Stimulated activated CD4-positive, alpha-beta T cell treated with anti-CD3 and anti-CD28 coated beads, TNF-alpha, amount 100 ng/mL, for 4 hours (primary cell): ENCODE results near the gene OR4N2.
"Not testable (repeated sequence)": the region's sequence is repeated elsewhere in the genome, so short reads cannot be mapped to it uniquely, and the experiment has no call there.

Experiments used
- DNase-seq, 3 experiments: peaks; one replicate each; pipeline ENCODE4 v3.0.0-alpha.2; 2020; ENCODE audit warnings: low read depth in 3 of 3

The OR4N2 gene, protein sequence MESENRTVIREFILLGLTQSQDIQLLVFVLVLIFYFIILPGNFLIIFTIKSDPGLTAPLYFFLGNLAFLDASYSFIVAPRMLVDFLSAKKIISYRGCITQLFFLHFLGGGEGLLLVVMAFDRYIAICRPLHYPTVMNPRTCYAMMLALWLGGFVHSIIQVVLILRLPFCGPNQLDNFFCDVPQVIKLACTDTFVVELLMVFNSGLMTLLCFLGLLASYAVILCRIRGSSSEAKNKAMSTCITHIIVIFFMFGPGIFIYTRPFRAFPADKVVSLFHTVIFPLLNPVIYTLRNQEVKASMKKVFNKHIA

DNA sequence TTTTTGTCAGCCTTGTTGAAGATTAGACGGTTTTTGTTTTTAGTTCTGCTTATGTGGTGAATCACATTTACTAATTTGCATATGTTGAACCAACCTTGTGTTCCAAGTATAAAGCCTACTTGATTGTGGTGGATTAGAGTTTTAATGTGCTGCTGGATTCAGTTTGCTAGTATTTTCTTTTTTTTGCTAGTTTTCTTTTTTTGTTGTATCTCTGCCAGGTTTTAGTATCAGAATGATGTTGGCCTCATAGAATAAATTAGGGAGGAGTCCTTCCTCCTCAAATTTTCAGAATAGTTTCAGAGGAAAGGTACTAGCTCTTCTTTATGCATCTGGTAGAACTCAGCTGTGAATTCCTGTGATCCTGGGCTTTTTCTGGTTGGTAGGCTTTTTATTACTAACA lies at the start of gene OR4N2:
Gene OR4N2 (plus strand): TSS at position 301 of the 400 bp plus-strand sequence. CDS start 23,679 bp downstream, outside the sequence.
- not testable (repeated sequence) for DNase-seq

GRCh38 chr14:19754172-19754571 lies 49.4 kb upstream of the OR4N2 start:
- no peak for DNase-seq

GRCh38 chr14:19771491-19771890 lies 32.1 kb upstream of the OR4N2 start:
- not testable (repeated sequence) for DNase-seq

DNA sequence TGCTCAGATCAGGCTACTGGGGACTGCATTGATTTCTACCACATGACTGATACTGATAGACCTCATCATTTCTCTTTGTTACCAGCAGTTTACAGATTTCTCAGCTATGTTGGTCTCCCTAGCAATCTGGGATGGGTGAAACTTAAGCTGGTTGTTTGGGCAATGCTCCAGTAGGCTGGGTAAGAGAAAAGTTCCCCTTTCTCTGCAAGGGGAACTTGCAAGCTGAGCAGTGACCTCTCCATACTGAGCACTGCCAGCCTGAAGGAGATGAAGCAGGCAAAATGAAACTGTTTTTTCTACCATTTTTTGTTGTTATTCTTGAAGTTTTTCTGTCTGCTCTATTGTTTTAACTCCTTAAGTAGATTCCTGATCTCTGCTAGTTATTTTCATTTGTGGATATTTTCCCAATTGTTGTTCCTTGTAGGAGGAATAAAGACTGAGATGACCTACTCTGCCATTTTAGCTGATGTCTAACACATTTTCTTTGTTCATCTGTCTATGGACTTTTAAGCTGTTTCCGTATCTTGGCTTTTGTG lies 31.6 kb upstream of the OR4N2 start:
- DNase-seq = no peak

GRCh38 chr14:19772454-19772853 lies 31.1 kb upstream of the OR4N2 start:
- DNase-seq = not testable (repeated sequence)

DNA sequence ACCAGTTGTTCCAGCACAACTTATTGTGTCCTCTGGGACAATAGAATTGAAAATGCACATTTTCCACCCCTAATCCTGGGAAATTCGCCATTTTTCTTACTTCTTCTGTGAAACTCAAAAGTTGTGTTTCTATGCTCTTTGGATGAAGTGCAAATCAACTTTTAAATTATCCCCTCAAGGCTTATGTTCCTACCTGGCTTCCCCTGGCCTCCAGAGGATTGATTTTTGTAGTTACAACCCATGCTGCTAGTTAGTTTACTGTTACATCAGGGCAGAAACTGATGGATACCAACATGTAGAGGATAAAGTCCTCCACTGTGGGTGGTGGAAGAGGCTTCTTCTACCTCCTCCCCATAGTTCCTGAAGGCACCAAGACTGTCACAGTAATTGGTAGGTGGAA lies 30.4 kb upstream of the OR4N2 start, which contains the start of gene OR4M1:
Gene OR4M1 (plus strand): TSS at position 301 of the 400 bp plus-strand sequence. CDS start 6,819 bp downstream, outside the sequence.
- DNase-seq = not testable (repeated sequence)

DNA sequence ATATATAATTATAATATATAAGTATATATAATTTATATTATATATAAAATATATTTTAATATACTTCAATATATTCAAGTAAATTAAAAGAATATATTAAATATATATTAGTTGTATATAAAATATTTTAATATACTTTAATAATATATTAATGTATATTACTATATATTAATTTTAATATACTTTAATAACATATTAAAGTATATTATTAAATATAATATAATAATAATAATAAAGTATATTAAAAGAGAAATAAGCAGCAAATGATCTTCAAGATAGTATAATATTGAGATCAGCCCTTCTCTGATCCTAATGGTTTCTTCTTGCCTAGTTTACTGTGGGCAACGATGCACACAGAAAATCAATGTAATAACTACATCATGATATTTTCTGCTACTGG lies 28.0 kb upstream of the OR4N2 start:
- no peak for DNase-seq

DNA sequence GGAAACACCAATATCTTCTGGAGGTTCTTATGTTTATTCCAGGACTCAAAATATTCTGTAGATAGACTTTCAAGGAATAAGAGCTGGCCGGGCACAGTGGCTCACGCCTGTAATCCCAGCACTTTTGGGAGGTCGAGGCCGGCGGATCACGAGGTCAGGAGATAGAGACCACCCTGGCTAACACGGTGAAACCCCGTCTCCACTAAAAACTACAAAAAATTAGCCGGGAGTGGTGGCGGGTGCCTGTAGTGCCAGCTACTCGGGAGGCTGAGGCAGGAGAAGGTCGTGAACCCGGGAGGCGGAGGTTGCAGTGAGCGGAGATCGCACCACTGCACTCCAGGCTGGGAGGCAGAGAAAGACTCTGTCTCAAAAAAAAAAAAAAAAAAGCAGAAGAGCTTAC lies 17.7 kb upstream of the OR4N2 start:
- not testable (repeated sequence) for DNase-seq

DNA sequence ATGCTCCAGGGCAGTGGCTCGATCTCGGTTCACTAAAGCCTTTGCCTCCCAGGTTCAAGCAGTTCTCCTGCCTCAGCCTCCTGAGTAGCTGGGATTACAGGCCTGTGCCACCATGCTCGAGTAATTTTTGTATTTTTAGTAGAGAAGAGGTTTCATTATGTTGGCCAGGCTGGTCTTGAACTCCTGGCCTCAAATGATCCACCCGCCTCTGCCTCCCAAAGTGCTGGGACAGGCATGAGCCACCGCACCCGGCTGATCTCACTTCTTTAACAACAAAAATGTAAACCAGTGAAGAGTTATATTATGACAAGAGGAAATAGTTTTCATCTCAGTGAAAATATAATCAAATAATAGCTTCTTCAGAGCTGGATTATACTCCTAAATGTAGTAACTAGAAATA lies 16.3 kb upstream of the OR4N2 start:
- not testable (repeated sequence) for DNase-seq

DNA sequence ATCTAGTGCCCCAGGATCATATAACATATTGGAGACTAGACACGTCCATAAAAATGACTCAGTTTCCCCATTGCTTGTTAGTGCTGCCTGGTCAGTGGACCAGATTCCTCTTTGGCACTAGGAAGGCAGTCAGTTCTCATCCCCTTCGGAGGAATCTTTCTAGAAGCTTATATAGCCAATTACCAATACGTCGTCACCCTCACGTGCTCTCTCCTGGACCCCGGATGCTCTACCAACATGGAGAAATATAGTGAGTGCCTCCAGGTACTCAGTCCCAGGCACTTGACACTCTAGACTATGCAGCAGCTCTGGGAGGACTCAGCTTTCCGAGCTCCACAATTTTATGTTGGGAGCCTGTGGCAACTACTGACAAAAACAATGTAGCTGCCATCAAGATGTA lies 15.4 kb upstream of the OR4N2 start:
- DNase-seq = not testable (repeated sequence)

DNA sequence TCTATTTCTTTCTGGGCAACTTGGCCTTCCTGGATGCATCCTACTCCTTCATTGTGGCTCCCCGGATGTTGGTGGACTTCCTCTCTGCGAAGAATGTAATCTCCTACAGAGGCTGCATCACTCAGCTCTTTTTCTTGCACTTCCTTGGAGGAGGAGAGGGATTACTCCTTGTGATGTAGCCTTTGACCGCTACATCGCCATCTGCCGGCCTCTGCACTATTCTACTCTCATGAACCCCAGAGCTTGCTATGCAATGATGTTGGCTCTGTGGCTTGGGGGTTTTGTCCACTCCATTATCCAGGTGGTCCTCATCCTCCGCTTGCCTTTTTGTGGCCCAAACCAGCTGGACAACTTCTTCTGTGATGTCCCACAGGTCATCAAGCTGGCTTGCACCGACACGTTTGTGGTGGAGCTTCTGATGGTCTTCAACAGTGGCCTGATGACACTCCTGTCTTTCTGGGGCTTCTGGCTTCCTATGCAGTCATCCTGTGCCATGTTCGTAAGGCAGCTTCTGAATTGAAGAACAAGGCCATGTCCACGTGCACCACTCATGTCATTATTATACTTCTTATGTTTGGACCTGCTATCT lies 7.0 kb upstream of the OR4N2 start:
- not testable (repeated sequence) for DNase-seq

- DNase-seq = no peak
Observed at GRCh38 chr14:19799880-19800279, 3.7 kb upstream of the OR4N2 start.

GRCh38 chr14:19800282-19801117 lies 3.1 kb upstream of the OR4N2 start:
- DNase-seq = no peak

GRCh38 chr14:19801118-19801464 lies 2.5 kb upstream of the OR4N2 start:
- no peak for DNase-seq

DNA sequence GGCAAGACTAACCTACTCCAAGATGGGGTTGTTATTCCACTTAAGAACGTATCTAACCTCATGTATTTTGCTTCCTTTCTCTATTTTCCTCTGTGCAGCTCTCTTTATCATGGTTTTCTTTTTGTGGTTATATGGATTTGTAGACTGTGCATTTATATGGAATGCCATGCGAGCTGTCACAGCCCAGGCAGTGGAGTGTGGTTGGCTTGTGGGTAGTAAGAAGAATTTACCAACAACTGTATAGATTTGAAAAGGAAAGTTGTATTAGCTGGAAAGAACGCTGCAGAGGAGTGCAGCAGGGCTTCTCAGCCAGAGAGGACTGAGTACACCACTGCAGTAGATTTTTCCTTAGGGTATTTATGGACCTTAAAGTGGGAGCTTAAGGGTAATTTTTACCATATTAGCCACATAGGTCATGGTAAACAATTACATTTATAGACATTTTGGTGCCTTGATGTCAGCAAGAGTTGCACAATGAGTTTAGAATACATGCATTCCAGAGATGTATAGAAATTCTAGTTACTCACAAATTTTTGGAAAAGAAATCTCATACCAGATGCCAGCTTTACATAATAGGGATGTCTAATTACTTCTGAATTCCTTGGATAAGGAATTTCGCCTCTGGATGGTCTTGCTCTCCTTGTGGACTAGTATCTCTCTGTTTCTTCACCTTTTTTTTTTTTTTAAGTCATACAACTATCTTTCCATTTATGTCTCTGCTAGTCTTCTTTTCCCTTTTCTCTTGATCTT lies 9.8 kb downstream of the OR4N2 start:
- DNase-seq = not testable (repeated sequence)

- DNase-seq = not testable (repeated sequence)
Observed at GRCh38 chr14:19819879-19820278, 16.3 kb downstream of the OR4N2 start.

DNA sequence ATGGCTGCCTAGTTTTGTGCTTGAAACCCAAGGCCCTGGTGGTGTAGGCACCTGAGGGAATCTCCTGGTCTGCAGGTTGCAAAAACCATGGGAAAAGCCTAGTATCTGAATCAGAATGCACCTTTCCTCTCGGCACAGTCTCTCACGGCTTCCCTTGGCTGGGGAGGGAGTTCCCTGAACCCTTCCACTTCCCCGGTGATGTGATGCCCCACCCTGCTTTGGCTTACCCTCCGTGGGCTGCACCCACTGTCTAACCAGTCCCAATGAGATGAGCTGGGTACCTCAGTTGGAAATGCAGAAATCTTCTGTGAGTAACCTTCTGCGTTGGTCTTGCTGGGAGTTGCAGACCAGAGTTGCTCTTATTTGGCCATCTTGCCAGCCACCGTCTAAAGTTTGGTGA lies 17.4 kb downstream of the OR4N2 start:
- DNase-seq = not testable (repeated sequence)

DNA sequence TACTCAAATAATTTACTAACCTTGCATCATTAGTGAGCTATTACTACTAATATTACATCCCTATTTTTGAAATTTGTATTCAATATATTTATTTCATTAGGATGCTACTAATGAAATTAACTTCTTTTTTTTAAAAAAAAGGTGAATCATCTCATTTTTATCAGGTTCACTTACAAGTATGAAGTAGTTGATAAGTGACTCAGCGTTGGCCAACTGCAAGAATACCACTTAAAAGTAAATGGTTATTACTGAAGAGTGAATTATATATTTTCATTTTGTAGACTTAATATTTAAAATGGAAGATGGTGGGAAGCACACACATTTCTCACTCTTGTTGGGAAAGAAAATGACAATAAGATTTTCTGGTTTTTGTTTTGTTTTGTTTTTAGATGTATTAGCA lies 19.6 kb downstream of the OR4N2 start:
- no peak for DNase-seq

DNA sequence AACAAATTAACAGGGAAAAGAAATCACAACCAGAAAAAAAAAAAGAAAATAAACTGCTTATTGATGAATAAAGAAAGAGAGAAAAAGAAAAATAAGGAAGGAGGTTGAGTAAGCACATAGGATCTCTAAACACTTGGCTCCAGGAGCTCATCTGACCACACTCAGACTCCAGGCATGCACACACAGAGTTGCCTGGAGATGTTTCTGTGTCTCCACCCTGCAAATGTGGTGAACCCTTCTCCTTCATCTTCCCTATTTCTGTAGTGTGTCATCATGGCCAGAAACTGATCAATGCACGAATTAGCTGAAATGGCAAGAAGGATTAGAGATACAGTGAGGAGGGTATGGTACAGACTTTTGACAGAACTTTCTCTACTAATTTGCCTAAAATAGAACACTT lies 20.2 kb downstream of the OR4N2 start:
- DNase-seq = no peak

- DNase-seq = not testable (repeated sequence)
Observed at GRCh38 chr14:19827626-19828244, 24.2 kb downstream of the OR4N2 start.

- DNase-seq = no peak
Observed at GRCh38 chr14:19828314-19828713, 24.7 kb downstream of the OR4N2 start.
